Osteoblast (primary cell): ENCODE results near the gene SH3BP5. TPM values are rescaled to one million over a fixed set of nuclear protein-coding genes. Genes with fewer than 3 reads are reported as not detected.

Experiments
- DNase-seq: peaks from one replicate; pipeline ENCODE4 v3.0.0; 2011; ENCODE audit warnings: low spot score, mixed read lengths; ENCODE audit not compliant: insufficient read length; ENCODE audit errors: missing footprints
- H2AFZ ChIP-seq: 2 replicates; pipeline ENCODE4 v1.6.0; 2011; ENCODE audit warnings: mild to moderate bottlenecking, low read length
- H3K27ac ChIP-seq: 2 replicates; pipeline ENCODE4 v1.5.1; 2011; ENCODE audit warnings: mild to moderate bottlenecking, low read depth, low read length, moderate library complexity
- H3K27me3 ChIP-seq: 2 replicates; pipeline ENCODE4 v1.6.0; 2012; ENCODE audit warnings: mild to moderate bottlenecking, control low read depth, inconsistent platforms, low read length, moderate library complexity; ENCODE audit not compliant: insufficient read depth
- H3K36me3 ChIP-seq: 2 replicates; pipeline ENCODE4 v1.5.1; 2011; ENCODE audit warnings: mild to moderate bottlenecking, low read length, control low read depth, moderate library complexity; ENCODE audit not compliant: insufficient read depth
- H3K4me1 ChIP-seq: 2 replicates; pipeline ENCODE4 v1.5.1; 2011; ENCODE audit warnings: mild to moderate bottlenecking, low read length, control low read depth, moderate library complexity; ENCODE audit not compliant: insufficient read depth
- H3K4me2 ChIP-seq: 2 replicates; pipeline ENCODE4 v1.6.0; 2011; ENCODE audit warnings: mild to moderate bottlenecking, low read length; ENCODE audit not compliant: insufficient read depth
- H3K4me3 ChIP-seq: fragments of 200-600 bp; sonication (generic); 3 replicates; pipeline ENCODE4 v1.5.1; 2012; ENCODE audit warnings: mild to moderate bottlenecking, low read length, inconsistent platforms; ENCODE audit not compliant: insufficient read depth
- H3K79me2 ChIP-seq: 2 replicates; pipeline ENCODE4 v1.6.0; 2012; ENCODE audit warnings: mild to moderate bottlenecking, low read length, control low read depth, inconsistent platforms; ENCODE audit not compliant: insufficient read depth
- H3K9me3 ChIP-seq: 2 replicates; pipeline ENCODE4 v1.5.1; 2011; ENCODE audit warnings: low read depth, low read length, control low read depth
- H4K20me1 ChIP-seq: 2 replicates; pipeline ENCODE4 v1.6.0; 2012; ENCODE audit warnings: mild to moderate bottlenecking, low read length, control low read depth; ENCODE audit not compliant: insufficient read depth
- CTCF ChIP-seq: IDR thresholded peaks from 2 replicates; pipeline ENCODE4 v1.5.1; 2011; ENCODE audit warnings: mild to moderate bottlenecking, low read depth, low read length, moderate library complexity; ENCODE audit errors: extremely low read depth
- total RNA-seq: library from RNA; depleted of rRNA; stranded (reverse); fragments of >200 nt; gene quantifications from 2 replicates; pipeline ENCODE4 v1.2.3, GENCODE V29; 2012

SH3BP5 gene
- total RNA-seq, 1 donor, result 67.3 TPM

GRCh38 chr3:15345608-15346137 lies 13.3 kb upstream of the SH3BP5 start:
- H3K4me3 ChIP-seq, result no peak overlapping the region
- H3K27me3 ChIP-seq, result peaks cover 3% of the 10 kb centered on the region
- H3K79me2 ChIP-seq, result no peaks in the 10 kb centered on the region
- no peaks in the 10 kb centered on the region for H4K20me1 ChIP-seq
- no peaks in the 10 kb centered on the region for H3K9me3 ChIP-seq
- no peak for TF ChIP-seq CTCF
- DNase-seq, result no peak
- no peaks in the 10 kb centered on the region for H3K36me3 ChIP-seq
- H3K27ac ChIP-seq, result no peak overlapping the region
- H2AFZ ChIP-seq, result no peak overlapping the region
- no peaks in the 10 kb centered on the region for H3K4me1 ChIP-seq
- H3K4me2 ChIP-seq, result no peak overlapping the region

GRCh38 chr3:15345066-15345607 lies 12.8 kb upstream of the SH3BP5 start:
- Histone ChIP-seq H4K20me1 (no peaks in the 10 kb centered on the region), H2AFZ (no peak overlapping the region), H3K36me3 (no peaks in the 10 kb centered on the region), H3K27me3 (peaks cover 3% of the 10 kb centered on the region), H3K4me1 (no peaks in the 10 kb centered on the region), H3K4me2 (no peak overlapping the region), H3K4me3 (no peak overlapping the region), H3K27ac (no peak overlapping the region), H3K79me2 (no peaks in the 10 kb centered on the region), H3K9me3 (no peaks in the 10 kb centered on the region)
- DNase-seq, result no peak
- TF ChIP-seq CTCF, result no peak

- Histone ChIP-seq H3K79me2 (no peaks in the 10 kb centered on the region), H3K4me1 (peaks cover 2% of the 10 kb centered on the region), H4K20me1 (no peaks in the 10 kb centered on the region), H3K27me3 (peaks cover 3% of the 10 kb centered on the region), H2AFZ (no peak overlapping the region), H3K27ac (no peak overlapping the region), H3K36me3 (no peaks in the 10 kb centered on the region), H3K4me2 (no peak overlapping the region), H3K4me3 (no peak overlapping the region), H3K9me3 (no peaks in the 10 kb centered on the region)
- DNase-seq, result no peak
- TF ChIP-seq CTCF, result no peak
Observed at GRCh38 chr3:15342945-15343344, 10.6 kb upstream of the SH3BP5 start.

GRCh38 chr3:15342246-15342645 lies 9.9 kb upstream of the SH3BP5 start:
- Histone ChIP-seq H3K9me3 (no peaks in the 10 kb centered on the region), H3K4me3 (no peak overlapping the region), H3K27me3 (peaks cover 3% of the 10 kb centered on the region), H2AFZ (no peak overlapping the region), H3K36me3 (no peaks in the 10 kb centered on the region), H3K4me1 (peaks cover 2% of the 10 kb centered on the region), H3K27ac (no peak overlapping the region), H4K20me1 (no peaks in the 10 kb centered on the region), H3K79me2 (no peaks in the 10 kb centered on the region), H3K4me2 (no peak overlapping the region)
- TF ChIP-seq CTCF, result no peak
- no peak for DNase-seq
